Nephron (organoid): ENCODE results near the gene HLA-DPB1.

Source experiments
- H3K27ac Mint-ChIP-seq, 3 experiments: 2 replicates each; pipeline ENCODE4 v1.8.0; 2020; ENCODE audit warnings: mixed read lengths in 3 of 3, mild to moderate bottlenecking in 2 of 3, moderate library complexity in 1 of 3
- H3K27me3 Mint-ChIP-seq: 2 replicates; pipeline ENCODE4 v1.8.0; 2021; ENCODE audit warnings: low read depth, mild to moderate bottlenecking, moderate library complexity, mixed read lengths
- H3K36me3 Mint-ChIP-seq: 2 replicates; pipeline ENCODE4 v1.8.0; 2020; ENCODE audit warnings: low read depth, mixed read lengths
- H3K4me1 Mint-ChIP-seq: 2 replicates; pipeline ENCODE4 v1.8.0; 2020; ENCODE audit warnings: mixed read lengths
- H3K4me3 Mint-ChIP-seq, 3 experiments: 2 replicates each; pipeline ENCODE4 v1.8.0; 2020; ENCODE audit warnings: mild to moderate bottlenecking in 3 of 3, mixed read lengths in 3 of 3, moderate library complexity in 2 of 3
- H3K9me3 Mint-ChIP-seq: 2 replicates; pipeline ENCODE4 v1.8.0; 2020; ENCODE audit warnings: mixed read lengths
- CTCF ChIP-seq, 3 experiments: fragments of 200-600 bp; sonication (generic); IDR thresholded peaks; one replicate each; pipeline ENCODE4 v1.5.0; 2021; ENCODE audit warnings: antibody characterized with exemption in 3 of 3; ENCODE audit not compliant: unreplicated experiment in 3 of 3

The HLA-DPB1 gene

GRCh38 chr6:33103776-33104175, 28.0 kb downstream of the HLA-DPB1 start:
- no peaks in the 10 kb centered on the region for H3K4me1 Mint-ChIP-seq

GRCh38 chr6:33104887-33105286, 29.1 kb downstream of the HLA-DPB1 start:
- no peak for TF ChIP-seq CTCF (IDR thresholded peaks at IDR 0.05; ENCODE audit: unreplicated experiment in 3 of 3)
- no peaks in the 10 kb centered on the region for H3K4me1 Mint-ChIP-seq

More at GRCh38 chr6:33103776-33104175, 28.0 kb downstream of the HLA-DPB1 start:
- Mint-ChIP-seq H3K27ac (no peak overlapping the region), H3K27me3 (peaks cover 53% of the 10 kb centered on the region), H3K9me3 (peaks cover 36% of the 10 kb centered on the region), H3K4me3 (no peak overlapping the region), H3K36me3 (no peaks in the 10 kb centered on the region)
- TF ChIP-seq CTCF (IDR thresholded peaks at IDR 0.05; ENCODE audit: unreplicated experiment in 3 of 3): no peak

GRCh38 chr6:33105386-33105785, 29.6 kb downstream of the HLA-DPB1 start:
- Mint-ChIP-seq H3K27ac (no peak overlapping the region), H3K4me1 (no peaks in the 10 kb centered on the region)

More at GRCh38 chr6:33104887-33105286, 29.1 kb downstream of the HLA-DPB1 start:
- H3K9me3 Mint-ChIP-seq: peaks cover 27% of the 10 kb centered on the region
- no peaks in the 10 kb centered on the region for H3K36me3 Mint-ChIP-seq
- H3K4me3 Mint-ChIP-seq: no peak overlapping the region
- no peak overlapping the region for H3K27ac Mint-ChIP-seq
- peaks cover 60% of the 10 kb centered on the region for H3K27me3 Mint-ChIP-seq

GRCh38 chr6:33105916-33106871, 30.4 kb downstream of the HLA-DPB1 start:
- Mint-ChIP-seq H3K27me3 (peaks cover 52% of the 10 kb centered on the region), H3K9me3 (peaks cover 15% of the 10 kb centered on the region), H3K36me3 (no peaks in the 10 kb centered on the region), H3K4me1 (no peaks in the 10 kb centered on the region), H3K27ac (no peak overlapping the region), H3K4me3 (no peak overlapping the region)
- no peak for TF ChIP-seq CTCF (IDR thresholded peaks at IDR 0.05; ENCODE audit: unreplicated experiment in 3 of 3)

More at GRCh38 chr6:33105386-33105785, 29.6 kb downstream of the HLA-DPB1 start:
- Mint-ChIP-seq H3K9me3 (peaks cover 22% of the 10 kb centered on the region), H3K27me3 (peaks cover 60% of the 10 kb centered on the region), H3K36me3 (no peaks in the 10 kb centered on the region), H3K4me3 (no peak overlapping the region)
- TF ChIP-seq CTCF (IDR thresholded peaks at IDR 0.05; ENCODE audit: unreplicated experiment in 3 of 3): no peak

GRCh38 chr6:33107641-33108040, 31.9 kb downstream of the HLA-DPB1 start:
- Mint-ChIP-seq H3K4me3 (no peak overlapping the region), H3K9me3 (peaks cover 6% of the 10 kb centered on the region), H3K27ac (no peak overlapping the region), H3K36me3 (no peaks in the 10 kb centered on the region), H3K27me3 (peaks cover 45% of the 10 kb centered on the region), H3K4me1 (no peaks in the 10 kb centered on the region)
- TF ChIP-seq CTCF (IDR thresholded peaks at IDR 0.05; ENCODE audit: unreplicated experiment in 3 of 3): no peak
